ENCODE measurements around the gene TXNDC5.

Gene TXNDC5

GRCh38 chr6:7832904-7833750 is 77.5 kb downstream of the TXNDC5 start:
- no peak overlapping the region for H3K4me3 ChIP-seq (replicated peaks; ENCODE audit: low read depth, low read length)
- H3K27me3 ChIP-seq (replicated peaks; ENCODE audit: control insufficient read depth, insufficient read depth, low read length), result no peaks in the 10 kb centered on the region
- no peak for TF ChIP-seq CTCF (IDR thresholded peaks at IDR 0.05; ENCODE audit: insufficient read depth, low read length, poor library complexity, severe bottlenecking)
- no peak for DNase-seq (ENCODE audit: extremely low read depth, insufficient read length)
- H3K36me3 ChIP-seq (ENCODE audit: control insufficient read depth, insufficient read depth, low read length), result no peaks in the 10 kb centered on the region
